HG03103 (cell line): ENCODE data around the gene NECTIN1.

Experiments used
- ATAC-seq: cut with Tn5 transposase; IDR thresholded peaks from one replicate; pipeline ENCODE4 v1.9.1; 2021; ENCODE audit warnings: low read depth; ENCODE audit not compliant: unreplicated experiment

The NECTIN1 gene

GRCh38 chr11:119714590-119714989 lies 14.4 kb downstream of the NECTIN1 start:
- ATAC-seq, result no peak

DNA sequence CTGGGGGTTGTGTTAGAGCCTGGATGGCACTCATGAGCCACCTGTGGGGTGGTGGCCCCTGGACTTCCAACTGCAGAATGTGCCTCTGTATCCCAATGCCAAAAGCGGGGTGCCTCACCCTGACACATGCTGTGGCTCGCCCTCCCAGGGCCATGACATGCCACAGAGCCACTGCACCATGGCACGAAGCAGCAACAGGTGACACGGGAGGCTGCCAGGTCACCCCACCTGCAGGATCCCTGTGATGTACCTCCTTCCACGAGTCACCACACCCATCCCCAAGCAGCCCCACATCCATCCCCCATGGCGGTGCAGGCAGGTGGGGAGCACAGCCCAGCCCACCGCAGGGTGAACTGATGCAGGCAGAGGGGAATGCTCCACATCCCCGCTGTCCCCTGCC lies 14.8 kb downstream of the NECTIN1 start:
- no peak for ATAC-seq

- no peak for ATAC-seq
Observed at GRCh38 chr11:119713359-119714040, 15.5 kb downstream of the NECTIN1 start.

DNA sequence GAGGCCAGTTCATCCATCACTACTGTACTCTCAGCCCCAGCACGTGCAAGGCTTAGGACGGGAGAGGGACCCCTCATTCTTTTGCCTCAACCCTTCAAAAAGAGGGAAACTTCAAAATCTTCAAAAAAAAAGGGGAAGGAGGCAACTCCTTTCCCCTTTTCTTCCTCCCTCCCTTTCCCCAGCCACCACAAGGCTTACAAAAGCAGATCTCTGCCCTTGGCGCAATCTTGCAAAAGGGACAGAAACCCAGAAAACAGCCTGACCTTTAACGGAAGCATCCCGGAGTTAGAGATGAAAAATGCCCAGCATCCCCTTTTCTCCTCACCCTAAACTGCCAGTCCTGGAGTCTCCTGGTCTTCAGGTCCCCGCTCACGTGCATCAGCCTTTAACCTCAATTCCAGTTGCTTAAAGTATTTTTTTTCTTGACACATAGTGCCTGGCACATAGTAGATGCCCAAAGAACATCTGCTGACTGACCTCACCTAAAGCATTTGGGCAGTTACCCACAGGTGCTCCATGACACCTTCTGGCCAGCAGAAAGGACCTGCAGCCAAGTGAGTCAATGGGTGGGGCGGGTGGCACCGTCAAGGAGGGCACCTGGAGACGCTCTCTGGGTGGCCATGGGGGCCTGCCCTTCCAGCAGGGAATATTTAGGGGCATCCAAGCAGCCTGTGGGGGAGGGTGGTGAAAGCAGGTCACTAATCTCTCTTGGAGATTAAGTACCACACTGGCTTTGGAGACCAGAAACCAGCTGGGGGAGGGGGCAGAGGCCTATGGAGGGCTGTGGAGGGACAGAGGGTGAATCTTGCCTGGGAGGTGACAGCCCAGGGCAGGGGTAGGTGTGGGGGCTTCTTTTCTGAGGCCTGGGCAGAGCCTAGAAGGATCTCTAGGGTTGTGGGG lies 16.3 kb downstream of the NECTIN1 start:
- ATAC-seq, result no peak

DNA sequence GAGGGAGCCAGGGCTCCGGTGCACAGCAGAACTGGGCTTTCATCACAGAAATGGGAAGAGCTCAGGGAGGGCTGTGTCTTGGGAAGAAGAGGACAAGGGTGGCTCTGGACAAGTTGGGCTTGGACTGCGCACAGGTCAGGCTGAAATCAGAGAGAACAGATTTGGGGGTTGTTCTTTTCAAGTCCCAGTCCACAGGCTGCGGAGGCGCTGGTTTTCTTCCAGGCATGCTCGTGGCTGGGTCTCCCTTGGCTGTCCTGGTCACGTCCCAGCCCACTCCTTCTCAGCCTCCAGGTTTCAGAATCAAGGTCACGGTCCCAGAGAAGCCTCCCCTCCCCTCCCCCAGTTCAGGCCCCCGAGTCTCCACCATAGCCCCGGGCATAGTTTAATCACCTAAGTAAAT lies 17.0 kb downstream of the NECTIN1 start:
- no peak for ATAC-seq

GRCh38 chr11:119711476-119711875 lies 17.5 kb downstream of the NECTIN1 start:
- no peak for ATAC-seq

DNA sequence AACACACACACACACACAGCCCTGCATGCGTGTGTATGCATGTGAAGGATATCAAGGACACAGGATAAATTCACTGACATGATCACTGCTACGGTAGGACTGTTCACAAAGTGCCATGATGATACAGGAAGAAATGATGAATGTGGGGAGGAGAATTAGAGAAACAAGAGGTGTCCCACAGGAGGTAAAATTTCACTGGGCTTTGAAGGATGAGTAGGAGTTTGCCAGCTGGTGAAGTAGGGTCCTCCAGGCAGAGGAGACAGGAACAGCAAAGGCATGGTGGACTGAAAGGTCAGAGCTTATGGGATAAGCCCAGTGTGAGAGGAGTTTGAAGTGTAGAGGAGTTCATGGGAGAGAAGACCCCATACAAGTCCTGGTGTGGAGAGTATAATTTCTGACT lies 18.6 kb downstream of the NECTIN1 start:
- no peak for ATAC-seq

GRCh38 chr11:119709638-119710346 lies 19.2 kb downstream of the NECTIN1 start:
- no peak for ATAC-seq

DNA sequence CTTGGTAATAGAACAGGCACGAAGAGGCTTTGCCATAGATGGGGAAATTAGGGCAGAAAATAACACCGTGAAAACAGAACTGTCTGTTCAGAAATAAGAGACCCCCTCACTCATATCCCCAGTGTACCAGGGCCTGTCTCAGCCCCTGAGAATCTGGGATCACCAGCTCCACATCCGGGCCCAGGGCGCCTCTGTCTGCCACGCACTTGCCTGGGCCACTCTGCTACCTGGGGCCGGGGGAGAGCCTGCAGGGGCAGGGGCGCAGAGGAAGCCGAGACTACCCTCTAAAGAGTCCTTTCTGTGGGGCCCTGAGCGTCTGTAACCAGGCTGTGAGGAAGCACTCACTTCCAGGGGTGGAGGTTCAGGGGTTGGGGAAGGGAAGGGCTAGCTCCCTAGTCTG lies 19.8 kb downstream of the NECTIN1 start:
- ATAC-seq, result no peak

DNA sequence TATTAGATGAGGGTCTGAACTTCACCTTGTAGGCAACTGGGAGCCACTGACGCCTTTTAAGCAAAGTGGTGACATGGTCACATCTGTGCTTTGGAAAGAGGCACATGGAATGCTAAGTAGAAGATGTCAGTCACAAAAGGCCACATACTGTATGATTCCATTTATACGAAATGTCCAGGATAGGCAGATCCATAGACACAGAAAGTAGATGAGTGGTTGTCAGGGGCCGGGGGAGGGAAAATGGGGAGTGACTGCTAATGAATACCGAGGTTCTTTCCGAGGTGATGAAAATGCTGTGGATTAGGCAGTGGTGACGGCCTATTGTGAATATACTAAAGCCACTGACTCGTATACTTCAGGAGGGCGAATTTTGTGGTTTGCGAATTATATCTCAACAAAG lies 20.6 kb downstream of the NECTIN1 start:
- ATAC-seq, result no peak

DNA sequence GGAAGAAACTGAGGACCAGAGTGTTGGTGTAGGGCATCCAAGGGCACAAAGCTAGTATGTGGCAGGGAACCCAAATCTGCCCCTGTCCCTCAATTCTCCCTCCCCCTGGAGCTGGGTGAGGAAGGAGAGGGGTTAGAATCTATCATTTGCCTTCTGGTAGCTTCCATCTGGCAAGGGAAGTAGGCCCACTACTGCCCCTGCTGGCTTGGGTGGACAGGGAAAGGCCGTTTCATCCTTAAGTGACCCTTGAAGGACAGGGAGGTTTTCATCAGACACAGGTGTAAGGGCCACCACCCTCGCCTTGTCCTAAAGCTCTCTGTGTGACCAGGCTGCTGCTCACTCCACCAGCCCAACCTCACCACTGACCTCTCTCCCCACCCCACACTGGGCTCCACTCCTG lies 22.1 kb downstream of the NECTIN1 start:
- no peak for ATAC-seq

GRCh38 chr11:119706029-119706428 lies 23.0 kb downstream of the NECTIN1 start:
- ATAC-seq, result no peak

- ATAC-seq, result no peak
Observed at GRCh38 chr11:119705362-119705761, 23.6 kb downstream of the NECTIN1 start.

DNA sequence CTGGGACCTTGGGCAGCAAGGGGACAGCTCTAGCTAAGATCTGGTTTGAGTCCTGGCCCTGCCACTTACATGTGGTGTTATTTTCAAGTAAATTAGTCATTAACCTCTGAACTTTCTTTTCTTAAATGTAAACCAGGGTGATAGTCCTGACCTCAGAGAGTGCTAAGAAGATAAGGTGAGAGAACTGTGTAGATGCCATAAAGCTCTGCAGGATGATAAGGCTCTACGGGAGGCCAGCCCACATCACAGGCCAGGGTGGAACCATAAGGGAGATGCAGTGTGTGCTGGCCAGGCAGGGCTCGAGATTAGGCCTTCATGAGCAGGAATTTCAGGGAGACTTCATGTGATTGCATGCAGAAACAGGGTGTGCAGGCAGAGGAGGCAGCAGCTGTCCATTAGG lies 24.2 kb downstream of the NECTIN1 start:
- no peak for ATAC-seq

DNA sequence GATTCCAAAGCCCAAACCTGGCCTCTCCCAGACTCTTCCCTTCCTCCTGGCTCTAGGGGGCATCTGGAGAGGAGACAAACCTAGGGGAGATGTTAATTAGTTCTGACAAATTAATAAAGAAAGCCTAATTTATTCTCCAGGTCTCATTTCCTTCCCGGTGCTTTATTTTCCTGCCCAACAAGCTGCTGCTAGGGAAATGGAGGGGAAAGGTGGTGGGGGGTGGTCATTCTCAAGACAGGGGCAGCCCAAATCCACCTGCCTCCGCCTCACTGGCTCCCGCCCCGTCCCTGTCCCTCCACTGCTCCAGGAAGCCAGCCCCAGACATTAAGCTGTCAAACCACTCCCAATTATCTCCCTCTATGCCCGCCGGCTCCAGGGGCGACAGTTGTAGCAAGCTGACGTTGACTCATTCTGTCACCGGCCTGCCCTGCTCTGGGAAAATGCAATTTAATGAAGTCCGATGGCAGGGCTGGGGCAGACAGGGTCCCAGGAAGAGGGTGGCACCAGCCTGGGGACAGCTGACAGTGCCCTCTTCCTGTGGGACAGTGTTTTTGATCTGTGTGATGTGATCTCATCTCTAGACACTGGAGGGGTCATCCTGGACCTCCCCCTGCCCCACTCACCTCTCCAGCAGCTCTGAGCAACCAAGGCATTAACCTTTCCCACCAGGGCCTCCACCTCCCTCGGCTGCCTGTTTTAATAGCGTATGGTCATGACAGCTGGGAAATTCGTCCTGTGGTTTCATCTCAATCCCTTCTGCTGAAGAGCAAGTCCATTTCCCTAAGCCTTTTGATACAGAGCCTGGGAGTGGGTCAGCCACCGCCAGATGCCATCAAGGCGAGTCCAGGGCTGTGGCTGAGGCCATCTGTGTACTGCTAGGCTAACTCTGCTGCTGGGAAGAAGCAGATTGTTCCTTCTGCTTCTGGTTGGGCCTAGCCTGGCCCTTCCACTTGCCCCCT lies 27.1 kb downstream of the NECTIN1 start:
- no peak for ATAC-seq

DNA sequence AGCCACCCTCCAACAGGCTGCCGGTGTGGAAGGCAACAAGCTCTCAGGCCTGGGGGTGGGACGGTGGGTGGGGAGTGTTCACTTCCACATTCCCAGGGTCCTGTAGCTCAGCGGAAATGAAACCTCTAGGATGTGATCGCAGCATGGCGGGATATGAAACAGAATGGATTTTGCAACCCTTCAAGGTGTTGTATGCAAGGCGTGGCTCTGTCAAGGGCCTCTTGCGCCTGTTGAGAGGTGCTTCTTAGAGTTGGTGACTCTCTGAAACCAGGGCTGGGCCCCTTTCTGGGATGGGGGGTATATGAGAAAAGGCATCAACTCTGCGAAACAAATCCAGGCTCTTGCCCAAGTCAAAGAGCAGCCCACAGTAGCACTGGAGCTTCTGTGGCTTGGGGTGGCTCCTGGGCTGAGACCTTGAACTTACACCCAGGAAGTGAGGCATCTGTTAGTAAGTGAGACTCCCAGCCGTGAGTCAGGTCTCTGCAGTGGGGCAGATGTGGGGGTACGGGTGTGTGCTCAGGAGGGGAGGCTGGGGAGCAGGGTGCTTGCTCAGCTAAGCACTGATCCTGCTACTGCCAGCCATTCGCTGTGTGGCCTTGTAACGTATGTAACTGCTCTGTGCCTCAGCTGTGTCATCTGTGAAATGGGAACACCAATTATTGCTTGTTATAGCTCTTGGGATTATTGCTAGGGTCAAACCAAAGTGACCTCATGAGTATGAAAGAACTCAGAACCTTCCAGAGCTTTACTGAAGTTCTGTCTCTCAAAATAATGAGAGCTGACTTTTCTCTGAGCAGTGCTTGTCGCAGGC lies 28.3 kb downstream of the NECTIN1 start:
- no peak for ATAC-seq

DNA sequence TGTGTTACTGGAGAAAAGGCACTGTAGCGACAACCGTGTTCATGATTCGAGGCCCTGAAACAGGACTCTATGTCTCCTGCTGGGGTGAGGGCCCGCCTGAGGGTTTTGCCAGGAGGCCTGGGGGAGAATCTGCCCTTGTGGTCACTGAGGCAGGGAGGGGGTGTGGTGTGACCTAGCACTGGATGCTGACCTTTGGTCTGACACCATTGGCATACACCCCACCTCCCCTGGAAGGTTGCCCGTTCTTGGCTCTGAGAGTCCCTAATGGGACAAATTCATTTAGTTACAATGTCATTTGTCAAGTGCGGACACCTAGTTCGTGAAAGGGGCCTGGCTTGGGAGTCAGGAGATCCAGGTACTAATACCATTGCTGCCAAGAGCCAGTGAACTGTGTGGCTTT lies 29.0 kb downstream of the NECTIN1 start:
- ATAC-seq, result no peak

- no peak for ATAC-seq
Observed at GRCh38 chr11:119699227-119699626, 29.8 kb downstream of the NECTIN1 start.

DNA sequence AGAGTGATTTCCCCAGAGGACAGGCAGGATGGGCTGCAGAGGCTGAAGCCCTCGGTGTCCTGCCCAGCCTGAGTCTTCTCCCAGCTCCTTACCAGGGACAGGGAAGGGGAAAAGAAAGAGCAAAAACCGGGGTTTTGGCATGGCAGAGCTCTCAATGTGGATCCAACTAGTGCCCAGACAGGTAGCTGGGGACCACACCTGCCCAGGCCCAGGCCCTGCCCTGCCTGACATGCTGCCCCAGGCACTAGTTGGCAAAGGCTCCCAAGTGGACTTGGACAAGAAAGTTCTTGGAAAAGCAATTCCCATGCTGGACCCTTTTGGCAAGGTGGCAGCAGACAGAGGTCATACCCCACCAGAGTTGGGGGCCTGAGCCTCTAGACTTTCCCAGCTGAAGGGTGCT lies 31.1 kb downstream of the NECTIN1 start:
- ATAC-seq, result no peak
